ENCODE results near the gene CERS5.

GRCh38 chr12:50100561-50100960 lies 66.6 kb downstream of the CERS5 start:
- no peak for TF ChIP-seq CTCF (IDR thresholded peaks at IDR 0.05)
- no peak for TF ChIP-seq POLR2A (IDR thresholded peaks at IDR 0.05)
